WTC11 (cell line): Measurements from ENCODE around the gene SEMA5B. TPM values are rescaled to one million over a fixed set of nuclear protein-coding genes. Genes with fewer than 3 reads are reported as not detected.

Experiments used
- ATAC-seq: fragments of 200-7000 bp; cut with Tn5 transposase; 2 replicates; pipeline ENCODE4 v1.10.0; 2021; ENCODE audit warnings: mild to moderate bottlenecking, moderate library complexity
- CTCF ChIA-PET: fragments of 300-600 bp; sonication (Branson Sonifier 250); formaldehyde crosslinking; loops from one replicate; lab custom pipeline; 2021; ENCODE audit warnings: antibody characterized with exemption; lab: Charles Lee
- POLR2A ChIA-PET: fragments of 350-600 bp; sonication (Branson Sonifier 250); formaldehyde crosslinking; loops from one replicate; lab custom pipeline; 2021; ENCODE audit warnings: antibody characterized with exemption; lab: Charles Lee
- DNase-seq: peaks from one replicate; pipeline ENCODE4 v3.0.0; 2021; ENCODE audit warnings: low spot score
- H3K27ac Mint-ChIP-seq: 2 replicates; pipeline ENCODE4 v1.8.0; 2021; ENCODE audit warnings: mixed read lengths
- H3K27me3 Mint-ChIP-seq: 2 replicates; pipeline ENCODE4 v1.8.0; 2021; ENCODE audit warnings: low read depth, mild to moderate bottlenecking, moderate library complexity, mixed read lengths
- H3K36me3 Mint-ChIP-seq: 2 replicates; pipeline ENCODE4 v1.8.0; 2021; ENCODE audit warnings: mixed read lengths
- H3K4me1 Mint-ChIP-seq: 2 replicates; pipeline ENCODE4 v1.8.0; 2022; ENCODE audit warnings: mixed read lengths
- H3K4me3 Mint-ChIP-seq: 2 replicates; pipeline ENCODE4 v1.8.0; 2021; ENCODE audit warnings: mild to moderate bottlenecking, moderate library complexity, mixed read lengths
- H3K9me3 Mint-ChIP-seq: 2 replicates; pipeline ENCODE4 v1.8.0; 2021; ENCODE audit warnings: mixed read lengths
- CREB1 ChIP-seq: sonication (generic); formaldehyde crosslinking; IDR thresholded peaks from 2 replicates; pipeline ENCODE4 v1.8.0; 2023; ENCODE audit warnings: mild to moderate bottlenecking, missing genetic modification reagents
- FOXK1 ChIP-seq: sonication (generic); formaldehyde crosslinking; IDR thresholded peaks from 2 replicates; pipeline ENCODE4 v1.8.0; 2022; ENCODE audit warnings: mild to moderate bottlenecking, moderate library complexity, missing genetic modification reagents
- GABPB1 ChIP-seq: sonication (generic); formaldehyde crosslinking; IDR thresholded peaks from 2 replicates; pipeline ENCODE4 v1.8.1; 2023; ENCODE audit warnings: mild to moderate bottlenecking, missing genetic modification reagents
- GRHL2 ChIP-seq: fragments of 250-450 bp; sonication (Bioruptor Pico); IDR thresholded peaks from 2 replicates; pipeline ENCODE4 v1.8.0; 2022; ENCODE audit warnings: mild to moderate bottlenecking, moderate library complexity; ENCODE audit not compliant: insufficient replicate concordance, severe bottlenecking
- IRF2 ChIP-seq: sonication (generic); formaldehyde crosslinking; IDR thresholded peaks from 2 replicates; pipeline ENCODE4 v1.8.0; 2022; ENCODE audit warnings: low read depth, missing genetic modification reagents, borderline replicate concordance
- JUN ChIP-seq: sonication (generic); formaldehyde crosslinking; IDR thresholded peaks from 2 replicates; pipeline ENCODE4 v1.8.0; 2023; ENCODE audit warnings: mild to moderate bottlenecking, missing genetic modification reagents
- NFE2L1 ChIP-seq: sonication (generic); formaldehyde crosslinking; IDR thresholded peaks from 2 replicates; pipeline ENCODE4 v1.8.1; 2023; ENCODE audit warnings: missing genetic modification reagents
- NFYB ChIP-seq: sonication (generic); formaldehyde crosslinking; conservative IDR thresholded peaks from 2 replicates; pipeline ENCODE4 v1.8.0; 2022; ENCODE audit warnings: low read depth, missing genetic modification reagents
- NR2C2 ChIP-seq: sonication (generic); formaldehyde crosslinking; IDR thresholded peaks from 2 replicates; pipeline ENCODE4 v1.8.0; 2022; ENCODE audit warnings: mild to moderate bottlenecking, missing genetic modification reagents
- SOX15 ChIP-seq: fragments of 250-450 bp; sonication (Bioruptor Pico); IDR thresholded peaks from 2 replicates; pipeline ENCODE4 v1.9.0; 2021; ENCODE audit warnings: mild to moderate bottlenecking
- TCF7 ChIP-seq: sonication (generic); formaldehyde crosslinking; IDR thresholded peaks from 2 replicates; pipeline ENCODE4 v1.8.0; 2022; ENCODE audit warnings: mild to moderate bottlenecking, low read depth, missing genetic modification reagents, moderate library complexity
- ZNF219 ChIP-seq: sonication (generic); formaldehyde crosslinking; IDR thresholded peaks from 2 replicates; pipeline ENCODE4 v1.8.0; 2023; ENCODE audit warnings: missing genetic modification reagents, mild to moderate bottlenecking, borderline replicate concordance
- ZNF232 ChIP-seq: sonication (generic); formaldehyde crosslinking; IDR thresholded peaks from 2 replicates; pipeline ENCODE4 v1.8.0; 2022; ENCODE audit warnings: mild to moderate bottlenecking, missing genetic modification reagents
- ZNF263 ChIP-seq: sonication (generic); formaldehyde crosslinking; IDR thresholded peaks from 2 replicates; pipeline ENCODE4 v1.8.1; 2022; ENCODE audit warnings: low read depth, mild to moderate bottlenecking, moderate library complexity, missing genetic modification reagents
- ZNF317 ChIP-seq: sonication (generic); formaldehyde crosslinking; IDR thresholded peaks from 2 replicates; pipeline ENCODE4 v1.8.1; 2023; ENCODE audit warnings: low read depth, mild to moderate bottlenecking, moderate library complexity, missing genetic modification reagents, borderline replicate concordance
- ZNF396 ChIP-seq: fragments of 250-450 bp; sonication (Bioruptor Pico); IDR thresholded peaks from 2 replicates; pipeline ENCODE4 v1.8.0; 2021; ENCODE audit warnings: mild to moderate bottlenecking, moderate library complexity, borderline replicate concordance
- total RNA-seq: library from RNA; stranded (reverse); gene quantifications from 3 replicates; pipeline ENCODE4 v1.2.3, GENCODE V29; 2021
- TF ChIP-seq, protein P1 (sequence below): sonication (generic); formaldehyde crosslinking; IDR thresholded peaks from 2 replicates; pipeline ENCODE4 v1.8.1; 2023; ENCODE audit warnings: mild to moderate bottlenecking, moderate library complexity, missing genetic modification reagents
- TF ChIP-seq, protein P2 (sequence below): sonication (generic); formaldehyde crosslinking; IDR thresholded peaks from 2 replicates; pipeline ENCODE4 v1.8.1; 2022; ENCODE audit warnings: mild to moderate bottlenecking, moderate library complexity, missing genetic modification reagents
- TF ChIP-seq, protein P3 (sequence below): fragments of 250-450 bp; sonication (Bioruptor Pico); IDR thresholded peaks from 2 replicates; pipeline ENCODE4 v1.8.0; 2021; ENCODE audit warnings: mild to moderate bottlenecking
- TF ChIP-seq, protein P4 (sequence below): sonication (generic); formaldehyde crosslinking; IDR thresholded peaks from 2 replicates; pipeline ENCODE4 v1.8.0; 2023; ENCODE audit warnings: mild to moderate bottlenecking, missing genetic modification reagents
- TF ChIP-seq, protein P5 (sequence below): sonication (generic); formaldehyde crosslinking; IDR thresholded peaks from 2 replicates; pipeline ENCODE4 v1.8.1; 2023; ENCODE audit warnings: mild to moderate bottlenecking, missing genetic modification reagents, borderline replicate concordance

Gene SEMA5B
- total RNA-seq, 1 experiment from 2014 or later = 20.7 TPM

DNA sequence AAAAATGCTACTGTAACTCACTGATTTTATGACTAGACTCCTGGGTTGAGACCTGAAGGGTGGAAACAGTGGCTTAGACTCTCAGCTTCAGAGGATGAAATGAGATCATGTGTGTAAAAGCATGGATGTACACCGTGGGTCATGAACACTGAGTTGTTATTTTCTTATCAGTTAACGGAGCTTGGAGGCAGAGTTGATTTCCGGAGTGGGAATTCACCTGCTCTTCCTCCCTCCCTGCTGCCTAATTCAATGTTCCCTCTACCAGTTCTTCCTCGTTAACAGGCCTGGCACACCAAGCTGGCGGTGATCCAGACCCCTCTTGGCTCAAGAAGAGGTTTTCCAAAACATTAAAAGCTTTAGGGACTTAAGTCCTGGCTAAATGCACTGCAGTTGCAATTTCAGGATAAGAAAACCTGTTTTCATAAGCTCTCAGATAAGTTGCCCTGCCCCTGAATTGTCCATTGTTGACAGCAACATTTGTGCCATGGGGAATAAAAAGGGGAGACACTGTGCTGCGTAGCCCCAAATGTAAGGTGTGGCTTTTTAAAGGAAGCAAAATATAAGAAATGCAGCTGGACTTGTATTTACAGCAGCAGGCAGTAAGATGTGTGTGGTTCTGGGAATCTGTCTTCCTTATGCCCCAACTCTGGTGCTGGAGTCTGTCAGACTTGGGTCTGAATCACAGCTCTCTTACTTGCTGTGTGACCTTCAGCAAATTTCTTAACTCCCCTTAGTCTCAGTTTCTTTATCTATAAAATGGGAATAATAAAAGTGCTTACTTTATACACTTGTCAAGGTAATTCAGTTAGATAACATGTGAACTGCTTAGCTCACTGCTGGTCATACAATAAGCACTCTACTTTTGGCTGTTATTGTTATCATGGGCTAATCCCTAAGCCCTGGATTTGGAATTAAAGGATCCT, 49.2 kb upstream of the SEMA5B start:
- Mint-ChIP-seq H3K9me3 (no peaks in the 10 kb centered on the region), H3K27me3 (no peaks in the 10 kb centered on the region), H3K4me1 (peaks cover 21% of the 10 kb centered on the region), H3K36me3 (no peaks in the 10 kb centered on the region; the same call in 1 of the 2 replicates), H3K4me3 (no peak overlapping the region), H3K27ac (no peak overlapping the region)
- no peak for ATAC-seq
- TF ChIP-seq NFE2L1 (CRISPR knock-in tag) = no peak
- ChIA-PET POLR2A (interaction anchor here (1.4 kb wide), 1 partner anchor 8 kb away, joined by 3 read pairs; no protein-coding TSS in a partner anchor), CTCF (interaction anchor here (1.5 to 1.8 kb wide), 2 partner anchors 9 to 133 kb away, joined by 3 to 9 read pairs; no protein-coding TSS in a partner anchor)
- DNase-seq = no peak

DNA sequence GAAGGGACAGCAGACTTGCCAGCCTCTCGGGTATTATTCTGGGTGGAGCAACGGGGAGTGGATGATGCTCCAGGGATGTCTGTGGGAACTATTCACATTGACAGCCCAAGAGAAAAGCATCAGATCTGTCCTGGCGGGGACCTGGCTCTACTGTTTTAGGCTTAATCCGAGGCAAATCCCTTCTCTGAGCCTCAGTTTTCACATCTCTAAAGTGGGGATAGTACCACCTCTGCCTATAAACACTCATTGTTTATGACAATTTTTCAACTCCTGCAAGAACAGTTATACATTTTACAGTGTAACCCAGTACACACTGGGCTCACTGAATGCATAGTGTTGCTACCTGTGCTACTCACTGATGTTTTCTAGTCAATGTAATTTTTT, 48.5 kb upstream of the SEMA5B start:
- H3K36me3 Mint-ChIP-seq = no peaks in the 10 kb centered on the region; the same call in 1 of the 2 replicates
- H3K9me3 Mint-ChIP-seq = no peaks in the 10 kb centered on the region
- no peak overlapping the region for H3K4me3 Mint-ChIP-seq
- TF ChIP-seq JUN (CRISPR knock-in tag) (no peak), GRHL2 (CRISPR knock-in tag) (no peak), FOXK1 (no peak), ZNF232 (CRISPR knock-in tag) (no peak), ZNF263 (CRISPR knock-in tag) (no peak), ZNF396 (no peak), NR2C2 (CRISPR knock-in tag) (no peak), IRF2 (no peak)
- TF ChIP-seq, protein P1, sequence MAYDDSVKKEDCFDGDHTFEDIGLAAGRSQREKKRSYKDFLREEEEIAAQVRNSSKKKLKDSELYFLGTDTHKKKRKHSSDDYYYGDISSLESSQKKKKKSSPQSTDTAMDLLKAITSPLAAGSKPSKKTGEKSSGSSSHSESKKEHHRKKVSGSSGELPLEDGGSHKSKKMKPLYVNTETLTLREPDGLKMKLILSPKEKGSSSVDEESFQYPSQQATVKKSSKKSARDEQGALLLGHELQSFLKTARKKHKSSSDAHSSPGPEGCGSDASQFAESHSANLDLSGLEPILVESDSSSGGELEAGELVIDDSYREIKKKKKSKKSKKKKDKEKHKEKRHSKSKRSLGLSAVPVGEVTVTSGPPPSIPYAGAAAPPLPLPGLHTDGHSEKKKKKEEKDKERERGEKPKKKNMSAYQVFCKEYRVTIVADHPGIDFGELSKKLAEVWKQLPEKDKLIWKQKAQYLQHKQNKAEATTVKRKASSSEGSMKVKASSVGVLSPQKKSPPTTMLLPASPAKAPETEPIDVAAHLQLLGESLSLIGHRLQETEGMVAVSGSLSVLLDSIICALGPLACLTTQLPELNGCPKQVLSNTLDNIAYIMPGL (CRISPR knock-in tag) = no peak
- TF ChIP-seq, protein P2, sequence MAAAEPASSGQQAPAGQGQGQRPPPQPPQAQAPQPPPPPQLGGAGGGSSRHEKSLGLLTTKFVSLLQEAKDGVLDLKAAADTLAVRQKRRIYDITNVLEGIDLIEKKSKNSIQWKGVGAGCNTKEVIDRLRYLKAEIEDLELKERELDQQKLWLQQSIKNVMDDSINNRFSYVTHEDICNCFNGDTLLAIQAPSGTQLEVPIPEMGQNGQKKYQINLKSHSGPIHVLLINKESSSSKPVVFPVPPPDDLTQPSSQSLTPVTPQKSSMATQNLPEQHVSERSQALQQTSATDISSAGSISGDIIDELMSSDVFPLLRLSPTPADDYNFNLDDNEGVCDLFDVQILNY (CRISPR knock-in tag) = no peak
- TF ChIP-seq, protein P3, sequence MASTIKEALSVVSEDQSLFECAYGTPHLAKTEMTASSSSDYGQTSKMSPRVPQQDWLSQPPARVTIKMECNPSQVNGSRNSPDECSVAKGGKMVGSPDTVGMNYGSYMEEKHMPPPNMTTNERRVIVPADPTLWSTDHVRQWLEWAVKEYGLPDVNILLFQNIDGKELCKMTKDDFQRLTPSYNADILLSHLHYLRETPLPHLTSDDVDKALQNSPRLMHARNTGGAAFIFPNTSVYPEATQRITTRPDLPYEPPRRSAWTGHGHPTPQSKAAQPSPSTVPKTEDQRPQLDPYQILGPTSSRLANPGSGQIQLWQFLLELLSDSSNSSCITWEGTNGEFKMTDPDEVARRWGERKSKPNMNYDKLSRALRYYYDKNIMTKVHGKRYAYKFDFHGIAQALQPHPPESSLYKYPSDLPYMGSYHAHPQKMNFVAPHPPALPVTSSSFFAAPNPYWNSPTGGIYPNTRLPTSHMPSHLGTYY (CRISPR knock-in tag) = no peak
- TF ChIP-seq, protein P4, sequence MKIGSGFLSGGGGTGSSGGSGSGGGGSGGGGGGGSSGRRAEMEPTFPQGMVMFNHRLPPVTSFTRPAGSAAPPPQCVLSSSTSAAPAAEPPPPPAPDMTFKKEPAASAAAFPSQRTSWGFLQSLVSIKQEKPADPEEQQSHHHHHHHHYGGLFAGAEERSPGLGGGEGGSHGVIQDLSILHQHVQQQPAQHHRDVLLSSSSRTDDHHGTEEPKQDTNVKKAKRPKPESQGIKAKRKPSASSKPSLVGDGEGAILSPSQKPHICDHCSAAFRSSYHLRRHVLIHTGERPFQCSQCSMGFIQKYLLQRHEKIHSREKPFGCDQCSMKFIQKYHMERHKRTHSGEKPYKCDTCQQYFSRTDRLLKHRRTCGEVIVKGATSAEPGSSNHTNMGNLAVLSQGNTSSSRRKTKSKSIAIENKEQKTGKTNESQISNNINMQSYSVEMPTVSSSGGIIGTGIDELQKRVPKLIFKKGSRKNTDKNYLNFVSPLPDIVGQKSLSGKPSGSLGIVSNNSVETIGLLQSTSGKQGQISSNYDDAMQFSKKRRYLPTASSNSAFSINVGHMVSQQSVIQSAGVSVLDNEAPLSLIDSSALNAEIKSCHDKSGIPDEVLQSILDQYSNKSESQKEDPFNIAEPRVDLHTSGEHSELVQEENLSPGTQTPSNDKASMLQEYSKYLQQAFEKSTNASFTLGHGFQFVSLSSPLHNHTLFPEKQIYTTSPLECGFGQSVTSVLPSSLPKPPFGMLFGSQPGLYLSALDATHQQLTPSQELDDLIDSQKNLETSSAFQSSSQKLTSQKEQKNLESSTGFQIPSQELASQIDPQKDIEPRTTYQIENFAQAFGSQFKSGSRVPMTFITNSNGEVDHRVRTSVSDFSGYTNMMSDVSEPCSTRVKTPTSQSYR (CRISPR knock-in tag) = no peak
- H3K27ac Mint-ChIP-seq = no peak overlapping the region
- H3K4me1 Mint-ChIP-seq = peaks cover 22% of the 10 kb centered on the region
- no peak for DNase-seq
- no peaks in the 10 kb centered on the region for H3K27me3 Mint-ChIP-seq
- no peak for ATAC-seq
- POLR2A ChIA-PET = no interaction called here
- CTCF ChIA-PET = interaction anchor here (1.5 to 1.8 kb wide), 2 partner anchors 8 to 133 kb away, joined by 3 to 9 read pairs; no protein-coding TSS in a partner anchor

DNA sequence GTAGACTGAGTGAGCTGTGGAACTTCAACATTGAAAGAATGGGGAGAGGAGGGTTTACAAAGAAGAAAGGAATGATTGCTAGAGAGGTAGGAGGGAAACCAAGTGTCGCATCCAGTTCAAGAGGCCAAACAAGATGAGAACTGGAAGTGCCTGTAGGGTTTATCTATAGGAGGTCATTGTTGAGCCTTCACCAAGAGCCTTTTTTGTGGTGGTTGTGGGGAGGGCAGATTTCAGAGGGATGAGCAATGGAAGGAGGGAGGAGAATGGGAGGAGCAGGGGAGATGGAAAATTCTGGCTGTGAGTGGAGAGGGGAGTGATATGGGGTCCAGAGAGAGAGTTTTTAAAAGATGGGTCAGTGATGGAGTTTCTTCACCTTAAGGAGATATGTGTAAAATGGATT, 47.8 kb upstream of the SEMA5B start:
- H3K4me3 Mint-ChIP-seq = no peak overlapping the region
- H3K27me3 Mint-ChIP-seq = no peaks in the 10 kb centered on the region
- H3K27ac Mint-ChIP-seq = 0 out of 2 replicates have a peak overlapping the region, but pooled peaks have one; percentile 5
- POLR2A ChIA-PET = no interaction called here
- CTCF ChIA-PET = interaction anchor here (1.5 kb wide), 1 partner anchor 132 kb away, joined by 3 read pairs; no protein-coding TSS in a partner anchor
- DNase-seq = no peak
- H3K9me3 Mint-ChIP-seq = no peaks in the 10 kb centered on the region
- H3K4me1 Mint-ChIP-seq = peaks cover 28% of the 10 kb centered on the region
- no peak for ATAC-seq
- no peaks in the 10 kb centered on the region for H3K36me3 Mint-ChIP-seq
- TF ChIP-seq TCF7 (CRISPR knock-in tag) = no peak
- no peak for TF ChIP-seq SOX15 (CRISPR knock-in tag)
- TF ChIP-seq ZNF317 (CRISPR knock-in tag) = no peak
- TF ChIP-seq, protein P5, sequence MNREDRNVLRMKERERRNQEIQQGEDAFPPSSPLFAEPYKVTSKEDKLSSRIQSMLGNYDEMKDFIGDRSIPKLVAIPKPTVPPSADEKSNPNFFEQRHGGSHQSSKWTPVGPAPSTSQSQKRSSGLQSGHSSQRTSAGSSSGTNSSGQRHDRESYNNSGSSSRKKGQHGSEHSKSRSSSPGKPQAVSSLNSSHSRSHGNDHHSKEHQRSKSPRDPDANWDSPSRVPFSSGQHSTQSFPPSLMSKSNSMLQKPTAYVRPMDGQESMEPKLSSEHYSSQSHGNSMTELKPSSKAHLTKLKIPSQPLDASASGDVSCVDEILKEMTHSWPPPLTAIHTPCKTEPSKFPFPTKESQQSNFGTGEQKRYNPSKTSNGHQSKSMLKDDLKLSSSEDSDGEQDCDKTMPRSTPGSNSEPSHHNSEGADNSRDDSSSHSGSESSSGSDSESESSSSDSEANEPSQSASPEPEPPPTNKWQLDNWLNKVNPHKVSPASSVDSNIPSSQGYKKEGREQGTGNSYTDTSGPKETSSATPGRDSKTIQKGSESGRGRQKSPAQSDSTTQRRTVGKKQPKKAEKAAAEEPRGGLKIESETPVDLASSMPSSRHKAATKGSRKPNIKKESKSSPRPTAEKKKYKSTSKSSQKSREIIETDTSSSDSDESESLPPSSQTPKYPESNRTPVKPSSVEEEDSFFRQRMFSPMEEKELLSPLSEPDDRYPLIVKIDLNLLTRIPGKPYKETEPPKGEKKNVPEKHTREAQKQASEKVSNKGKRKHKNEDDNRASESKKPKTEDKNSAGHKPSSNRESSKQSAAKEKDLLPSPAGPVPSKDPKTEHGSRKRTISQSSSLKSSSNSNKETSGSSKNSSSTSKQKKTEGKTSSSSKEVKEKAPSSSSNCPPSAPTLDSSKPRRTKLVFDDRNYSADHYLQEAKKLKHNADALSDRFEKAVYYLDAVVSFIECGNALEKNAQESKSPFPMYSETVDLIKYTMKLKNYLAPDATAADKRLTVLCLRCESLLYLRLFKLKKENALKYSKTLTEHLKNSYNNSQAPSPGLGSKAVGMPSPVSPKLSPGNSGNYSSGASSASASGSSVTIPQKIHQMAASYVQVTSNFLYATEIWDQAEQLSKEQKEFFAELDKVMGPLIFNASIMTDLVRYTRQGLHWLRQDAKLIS (CRISPR knock-in tag) = no peak
- TF ChIP-seq GABPB1 (CRISPR knock-in tag) = no peak
- TF ChIP-seq ZNF219 (CRISPR knock-in tag) = no peak
- TF ChIP-seq NFYB (CRISPR knock-in tag) = no peak
- no peak for TF ChIP-seq CREB1 (CRISPR knock-in tag)
